ENCODE data around the gene CTCFL.

Gene CTCFL

GRCh38 chr20:57503035-57503658 lies 21.8 kb downstream of the CTCFL start:
- H3K4me3 ChIP-seq (ENCODE audit: low read depth, low read length), result no peak overlapping the region
- TF ChIP-seq CTCF (IDR thresholded peaks at IDR 0.05; ENCODE audit: low read depth, low read length, missing control alignments), result no peak
- in situ Hi-C loops (cut with HindIII; ENCODE audit: low sequenced_read_pairs), result loop anchor here (25.0 kb wide), 1 partner anchor 684 kb away; no protein-coding TSS in a partner anchor
- DNase-seq (ENCODE audit: low read depth), result no peak

DNA sequence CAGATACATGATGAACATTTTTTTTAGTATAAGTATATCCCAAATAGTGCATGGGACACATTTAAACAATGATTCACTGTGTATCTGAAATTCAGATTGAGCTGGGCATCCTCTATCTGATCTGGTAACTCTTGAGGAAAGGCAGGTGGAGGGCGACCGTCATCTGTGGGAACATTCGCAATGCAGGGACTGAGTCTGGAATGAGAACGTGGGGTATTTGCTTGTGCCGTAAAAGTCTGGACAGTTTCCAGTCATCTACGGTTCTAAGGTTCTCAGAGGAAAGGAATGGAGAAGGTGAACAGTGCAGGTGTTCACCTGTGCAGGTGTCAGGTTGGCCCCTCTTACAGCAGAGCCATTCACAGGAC lies 22.6 kb downstream of the CTCFL start:
- in situ Hi-C loops (cut with HindIII; ENCODE audit: low sequenced_read_pairs), result loop anchor here (25.0 kb wide), 1 partner anchor 685 kb away; no protein-coding TSS in a partner anchor
- no peak overlapping the region for H3K4me3 ChIP-seq (ENCODE audit: low read depth, low read length)
- no peak for DNase-seq (ENCODE audit: low read depth)
- no peak for TF ChIP-seq CTCF (IDR thresholded peaks at IDR 0.05; ENCODE audit: low read depth, low read length, missing control alignments)

- no peak for TF ChIP-seq CTCF (IDR thresholded peaks at IDR 0.05; ENCODE audit: low read depth, low read length, missing control alignments)
- in situ Hi-C loops (cut with HindIII; ENCODE audit: low sequenced_read_pairs), result loop anchor here (25.0 kb wide), 1 partner anchor 686 kb away; no protein-coding TSS in a partner anchor
- DNase-seq (ENCODE audit: low read depth), result no peak
- H3K4me3 ChIP-seq (ENCODE audit: low read depth, low read length), result no peak overlapping the region
Observed at GRCh38 chr20:57501461-57502335, 23.2 kb downstream of the CTCFL start.

GRCh38 chr20:57500962-57501361 lies 24.0 kb downstream of the CTCFL start:
- in situ Hi-C loops (cut with HindIII; ENCODE audit: low sequenced_read_pairs), result loop anchor here (25.0 kb wide), 1 partner anchor 686 kb away; no protein-coding TSS in a partner anchor
- H3K4me3 ChIP-seq (ENCODE audit: low read depth, low read length), result no peak overlapping the region
- no peak for DNase-seq (ENCODE audit: low read depth)
- TF ChIP-seq CTCF (IDR thresholded peaks at IDR 0.05; ENCODE audit: low read depth, low read length, missing control alignments), result no peak

DNA sequence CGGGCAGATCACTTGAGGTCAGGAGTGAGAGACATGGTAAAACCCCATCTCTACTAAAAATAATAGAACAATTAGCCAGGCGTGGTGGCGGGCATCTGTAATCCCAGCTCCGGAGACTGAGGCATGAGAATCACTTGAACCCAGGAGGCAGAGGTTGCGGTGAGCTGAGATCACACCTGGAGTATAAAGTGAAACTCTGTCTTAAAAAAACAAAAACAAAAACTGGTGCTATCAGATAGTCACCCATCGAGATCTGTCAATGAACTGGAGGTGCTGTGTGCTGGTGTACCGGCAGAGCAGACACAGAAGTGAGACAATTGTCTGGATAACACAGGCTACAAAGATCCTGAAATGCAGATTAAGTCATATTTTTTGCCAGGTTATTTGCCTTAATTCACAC lies 24.7 kb downstream of the CTCFL start:
- no peak overlapping the region for H3K4me3 ChIP-seq (ENCODE audit: low read depth, low read length)
- no peak for TF ChIP-seq CTCF (IDR thresholded peaks at IDR 0.05; ENCODE audit: low read depth, low read length, missing control alignments)
- no peak for DNase-seq (ENCODE audit: low read depth)
- in situ Hi-C loops (cut with HindIII; ENCODE audit: low sequenced_read_pairs), result loop anchor here (25.0 kb wide), 1 partner anchor 687 kb away; no protein-coding TSS in a partner anchor

GRCh38 chr20:57499676-57500075 lies 25.3 kb downstream of the CTCFL start:
- in situ Hi-C loops (cut with HindIII; ENCODE audit: low sequenced_read_pairs), result loop anchor here (25.0 kb wide), 1 partner anchor 688 kb away; no protein-coding TSS in a partner anchor
- H3K4me3 ChIP-seq (ENCODE audit: low read depth, low read length), result no peak overlapping the region
- DNase-seq (ENCODE audit: low read depth), result no peak
- TF ChIP-seq CTCF (IDR thresholded peaks at IDR 0.05; ENCODE audit: low read depth, low read length, missing control alignments), result no peak

Data from astrocyte of the cerebellum (primary cell).